NCI-H187 treated with DMSO at 0.1 percent for 48 hours (cell line): ENCODE results near the gene WDR82.

Experiments used
- DNase-seq: peaks from one replicate; lab custom pipeline; 2025; lab: John Stamatoyannopoulos, UW

The WDR82 gene

DNA sequence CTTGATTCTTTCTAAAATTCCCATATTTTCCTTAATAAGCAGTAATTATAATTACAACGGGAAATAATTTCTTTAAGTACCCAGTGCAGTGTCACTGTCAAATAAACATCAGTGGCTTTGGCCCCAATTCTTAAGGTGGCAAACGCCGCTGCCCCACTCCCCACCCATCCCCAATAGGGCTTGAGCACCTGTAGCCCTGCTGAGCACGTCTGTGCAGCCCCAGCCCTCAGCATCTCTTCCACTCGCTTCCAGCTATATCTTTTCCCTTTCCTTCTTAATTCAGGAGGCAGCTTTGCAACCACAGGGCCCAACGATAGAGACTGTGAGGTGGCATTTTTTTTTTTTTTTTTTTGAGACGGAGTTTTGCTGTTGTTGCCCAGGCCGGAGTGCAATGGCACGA is 23.8 kb downstream of the WDR82 start:
- no peak for DNase-seq

DNA sequence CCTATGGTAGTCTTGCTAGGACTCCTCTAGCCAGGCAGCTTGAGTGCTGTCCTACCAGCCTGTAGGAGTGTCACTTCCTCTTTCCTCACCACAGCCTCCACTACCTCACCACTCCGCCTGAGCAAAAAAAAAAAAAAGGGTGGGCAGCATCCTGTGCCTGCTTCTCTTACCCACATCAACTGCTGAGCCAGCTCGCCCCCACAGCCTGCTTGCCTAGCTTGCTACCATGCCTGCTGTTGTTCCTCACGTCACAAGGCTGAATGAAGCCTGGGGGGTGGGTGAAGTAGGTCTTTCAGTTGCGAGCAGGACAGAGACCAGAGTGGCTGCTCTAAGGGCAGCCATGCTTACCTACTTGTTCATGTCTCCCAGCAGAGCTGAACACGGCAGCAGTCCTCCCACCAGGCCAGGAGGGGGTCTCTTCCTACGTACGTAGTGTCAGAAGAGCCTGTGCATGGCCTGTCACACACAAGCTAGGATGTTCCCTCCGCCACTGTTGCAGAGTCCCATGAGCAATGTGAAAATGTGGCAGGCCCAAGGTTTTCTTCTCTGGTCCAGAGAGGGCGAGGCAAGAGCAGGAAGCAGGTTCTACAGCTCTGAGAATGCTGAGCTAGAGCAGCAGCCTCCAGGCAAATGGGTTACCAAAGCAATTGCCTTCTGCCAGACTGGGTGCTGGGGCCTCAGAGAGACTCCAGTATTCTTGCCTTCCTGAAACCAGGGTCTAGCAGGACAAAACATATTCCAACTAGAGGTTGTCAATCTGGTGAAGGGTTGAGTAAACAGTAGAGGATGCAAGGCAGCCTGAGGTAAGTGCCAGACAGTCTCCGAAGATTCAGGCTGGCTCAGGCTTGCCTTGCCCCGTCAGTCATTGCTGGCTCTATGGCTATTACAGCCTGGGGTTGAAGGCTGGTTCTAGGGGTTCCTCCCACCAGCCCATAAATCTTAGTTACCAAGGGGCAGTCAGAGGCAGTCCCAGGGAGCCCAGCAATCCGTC is 24.8 kb downstream of the WDR82 start:
- DNase-seq, result no peak

DNA sequence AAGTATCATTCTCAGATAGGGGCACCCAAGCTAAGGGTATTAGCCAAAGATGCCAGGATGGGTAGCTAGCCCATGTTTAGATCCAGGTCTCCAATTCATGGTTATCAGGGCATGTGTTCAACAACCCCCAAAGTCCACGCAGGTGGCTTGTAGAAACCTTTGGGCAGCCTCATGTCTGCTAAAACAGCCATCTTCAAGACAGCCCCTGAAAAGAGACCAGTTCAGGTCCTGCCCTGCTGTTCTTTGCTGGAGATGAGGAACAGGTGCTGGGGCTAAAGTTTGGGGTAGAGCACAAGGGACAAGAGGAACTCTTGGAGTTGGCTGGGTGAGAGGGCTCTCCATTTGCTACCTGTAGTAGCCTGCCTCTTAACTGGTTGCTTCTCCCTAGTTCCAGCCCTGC is 28.3 kb downstream of the WDR82 start:
- no peak for DNase-seq

DNA sequence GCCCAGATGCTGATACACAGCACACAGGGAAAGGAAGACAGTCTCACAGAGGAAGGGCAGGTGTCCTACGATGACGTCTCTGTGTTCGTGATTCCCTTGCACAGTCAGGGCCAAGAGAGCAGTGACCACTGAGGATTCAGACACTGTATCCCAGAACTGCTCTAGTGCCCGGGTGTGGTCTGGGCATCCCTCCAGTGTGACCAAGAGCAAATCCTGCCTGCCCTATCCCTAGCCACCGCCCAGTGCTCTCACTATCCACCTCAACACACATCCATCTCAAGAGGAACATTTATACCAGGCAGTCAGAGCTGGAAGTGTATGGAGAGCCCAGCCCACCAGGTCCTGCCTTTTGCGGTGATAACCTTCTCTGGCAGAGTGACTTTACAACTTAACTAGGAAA is 28.8 kb downstream of the WDR82 start:
- no peak for DNase-seq

DNA sequence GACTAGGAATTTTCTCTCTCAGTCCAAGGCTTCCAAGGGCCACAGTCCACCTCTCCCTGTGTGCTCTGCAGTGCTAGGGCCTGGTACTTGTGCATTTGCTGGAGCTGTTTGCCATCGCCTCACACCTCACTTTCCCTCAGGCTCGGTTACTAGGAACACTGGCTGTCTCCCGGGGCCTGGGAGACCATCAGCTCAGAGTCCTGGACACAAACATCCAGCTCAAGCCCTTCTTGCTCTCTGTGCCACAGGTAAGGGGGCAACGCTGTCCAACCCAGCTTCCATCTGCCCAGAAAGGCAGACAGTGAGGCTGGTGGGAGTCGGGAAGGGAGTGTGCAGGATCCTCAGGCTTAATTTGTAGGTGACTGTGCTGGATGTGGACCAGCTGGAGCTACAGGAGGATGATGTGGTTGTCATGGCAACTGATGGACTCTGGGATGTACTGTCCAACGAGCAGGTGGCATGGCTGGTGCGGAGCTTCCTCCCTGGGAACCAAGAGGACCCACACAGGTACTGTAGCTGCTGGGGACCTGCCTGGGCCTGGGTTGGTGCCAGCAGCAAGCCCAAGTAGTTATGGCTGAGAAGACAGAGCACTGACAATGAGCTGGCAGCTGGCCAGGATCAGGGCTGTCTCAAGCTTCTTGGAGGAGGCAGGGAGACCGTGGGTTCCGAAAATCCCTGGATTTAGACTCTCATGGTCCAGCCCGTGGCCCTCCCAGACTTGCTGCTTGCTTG is 29.5 kb downstream of the WDR82 start:
- DNase-seq, result no peak

DNA sequence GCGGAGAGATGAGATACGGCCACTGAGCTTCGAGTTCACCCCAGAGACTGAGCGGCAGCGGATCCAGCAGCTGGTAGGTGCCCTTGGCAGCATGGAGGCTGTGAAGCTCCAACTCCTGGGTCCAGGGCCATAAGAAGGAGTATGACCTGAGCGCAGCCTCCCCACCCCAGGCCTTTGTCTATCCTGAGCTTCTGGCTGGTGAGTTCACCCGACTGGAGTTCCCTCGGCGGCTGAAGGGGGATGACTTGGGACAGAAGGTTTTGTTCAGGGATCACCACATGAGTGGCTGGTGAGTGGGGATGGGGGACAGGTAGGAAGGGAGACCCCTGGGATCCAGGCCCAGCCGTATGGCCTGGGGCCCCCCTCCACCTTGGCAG is 30.3 kb downstream of the WDR82 start:
- no peak for DNase-seq

DNA sequence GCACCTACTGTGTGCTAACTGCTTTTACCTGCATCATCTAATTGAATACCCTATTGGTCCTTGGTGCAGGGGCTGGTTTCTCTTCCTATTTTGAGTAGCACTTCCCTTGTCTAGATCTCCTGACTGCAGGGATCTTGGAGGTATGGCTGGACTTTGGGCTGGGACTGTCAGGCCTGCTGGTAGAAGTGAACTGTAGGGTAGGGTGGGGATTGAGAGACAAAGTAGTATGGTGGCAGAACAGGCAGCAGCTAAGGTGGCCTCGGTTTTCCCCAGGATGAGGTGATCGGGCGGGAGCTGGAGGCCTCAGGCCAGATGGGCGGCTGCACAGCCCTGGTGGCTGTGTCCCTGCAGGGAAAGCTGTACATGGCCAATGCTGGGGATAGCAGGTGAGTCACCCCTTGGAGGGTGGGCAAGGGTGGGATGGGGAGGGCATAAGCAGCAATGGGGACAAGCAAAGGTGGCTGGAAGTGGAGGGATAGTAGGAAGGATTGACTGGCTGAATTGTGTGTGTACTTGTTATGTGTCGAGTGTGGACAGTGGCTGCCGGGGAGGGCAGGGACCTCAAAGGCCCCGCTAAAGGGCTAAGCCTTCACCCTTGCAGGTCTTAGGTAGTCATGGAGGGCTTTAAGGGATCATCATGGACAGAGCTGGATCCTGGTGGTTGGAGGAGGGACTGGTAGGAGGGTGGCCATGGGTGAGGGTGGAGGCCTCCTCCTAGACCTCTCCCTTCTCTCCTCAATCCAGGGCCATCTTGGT is 30.9 kb downstream of the WDR82 start:
- DNase-seq, result no peak

DNA sequence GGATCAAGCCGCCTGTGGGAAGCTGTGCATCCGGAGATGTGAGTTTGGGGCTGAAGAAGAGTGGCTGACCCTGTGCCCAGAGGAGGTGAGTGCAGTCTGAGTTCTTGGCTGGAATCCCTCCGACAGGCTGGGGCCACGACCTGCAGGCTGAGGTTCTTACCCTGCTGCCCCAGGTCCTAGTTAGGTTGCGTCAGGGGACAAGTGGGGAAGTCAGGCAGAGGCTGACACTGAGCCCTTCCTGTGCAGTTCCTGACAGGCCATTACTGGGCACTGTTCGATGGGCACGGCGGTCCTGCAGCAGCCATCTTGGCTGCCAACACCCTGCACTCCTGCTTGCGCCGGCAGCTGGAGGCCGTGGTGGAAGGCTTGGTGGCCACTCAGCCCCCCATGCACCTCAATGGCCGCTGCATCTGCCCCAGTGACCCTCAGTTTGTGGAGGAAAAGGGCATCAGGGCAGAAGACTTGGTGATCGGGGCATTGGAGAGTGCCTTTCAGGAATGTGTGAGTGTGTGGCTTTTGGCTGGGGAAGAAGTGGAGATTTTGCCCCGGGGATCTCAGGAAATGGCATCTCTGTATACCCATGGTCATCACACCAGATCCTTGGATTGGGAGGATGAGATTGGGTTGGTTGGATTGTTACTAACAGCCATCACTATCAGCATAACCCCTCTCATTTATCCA is 31.6 kb downstream of the WDR82 start:
- no peak for DNase-seq

DNA sequence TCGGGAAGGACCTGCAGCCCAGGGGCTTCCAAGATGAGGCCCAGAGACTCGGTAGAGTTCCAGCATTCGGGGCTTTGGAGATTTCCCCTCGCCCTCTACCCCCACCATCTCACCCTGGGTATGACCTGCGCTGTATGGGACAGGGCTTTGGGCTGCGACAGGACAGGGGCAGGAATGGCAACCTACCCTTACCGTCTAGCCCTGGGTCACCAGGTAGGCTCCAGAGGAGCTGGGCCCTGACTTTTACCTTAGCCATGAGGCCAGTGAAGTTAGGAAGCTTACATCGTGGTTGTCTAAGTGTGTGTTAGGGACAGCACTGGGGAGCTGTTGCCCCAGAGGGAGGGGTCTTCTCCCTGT is 32.2 kb downstream of the WDR82 start:
- no peak for DNase-seq

DNA sequence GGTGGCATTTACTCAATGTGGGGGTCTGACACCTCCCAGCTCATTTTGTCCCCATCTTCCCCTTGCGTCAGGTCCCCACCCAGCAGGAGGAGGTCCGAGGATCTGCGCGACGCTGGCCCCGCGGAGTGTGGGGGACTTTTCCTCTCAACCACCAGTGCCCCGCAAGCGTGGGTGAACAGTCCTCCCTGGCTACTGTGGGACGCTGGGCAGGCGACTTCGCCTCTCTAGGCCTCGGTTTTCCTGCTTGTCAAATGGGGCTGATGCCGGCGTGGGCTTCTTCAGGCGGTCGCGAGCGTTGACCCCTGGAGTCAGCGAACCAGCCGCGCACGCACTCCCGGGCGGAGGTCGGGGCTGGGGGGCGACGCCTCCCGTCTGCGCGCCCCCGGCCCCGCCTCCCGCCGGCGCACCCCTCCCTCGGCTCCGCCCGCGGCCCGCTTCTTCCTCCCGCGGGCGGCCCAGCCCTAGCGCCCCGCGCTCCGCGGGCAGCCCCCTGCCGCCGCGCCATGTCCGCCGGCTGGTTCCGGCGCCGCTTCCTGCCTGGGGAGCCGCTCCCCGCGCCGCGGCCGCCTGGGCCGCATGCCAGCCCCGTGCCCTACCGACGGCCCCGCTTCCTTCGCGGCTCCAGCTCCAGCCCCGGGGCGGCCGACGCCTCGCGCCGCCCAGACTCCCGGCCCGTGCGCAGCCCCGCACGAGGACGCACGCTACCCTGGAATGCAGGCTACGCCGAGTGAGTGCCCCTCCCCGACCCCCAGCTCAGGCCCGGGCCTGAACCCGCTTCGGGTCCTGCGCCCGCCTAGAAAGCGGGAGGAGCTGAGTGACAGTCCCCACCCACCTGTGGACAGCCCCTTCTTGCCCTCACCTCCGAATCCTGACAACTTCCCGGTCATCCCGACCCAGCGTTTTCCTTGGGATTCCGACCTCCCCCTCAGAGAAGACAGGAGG is 32.9 kb downstream of the WDR82 start, which contains the start of gene PPM1M:
PPM1M (plus strand) TSS at position 438 of the 942 bp plus-strand sequence; CDS start at position 504, 66 bp downstream.
- no peak for DNase-seq

DNA sequence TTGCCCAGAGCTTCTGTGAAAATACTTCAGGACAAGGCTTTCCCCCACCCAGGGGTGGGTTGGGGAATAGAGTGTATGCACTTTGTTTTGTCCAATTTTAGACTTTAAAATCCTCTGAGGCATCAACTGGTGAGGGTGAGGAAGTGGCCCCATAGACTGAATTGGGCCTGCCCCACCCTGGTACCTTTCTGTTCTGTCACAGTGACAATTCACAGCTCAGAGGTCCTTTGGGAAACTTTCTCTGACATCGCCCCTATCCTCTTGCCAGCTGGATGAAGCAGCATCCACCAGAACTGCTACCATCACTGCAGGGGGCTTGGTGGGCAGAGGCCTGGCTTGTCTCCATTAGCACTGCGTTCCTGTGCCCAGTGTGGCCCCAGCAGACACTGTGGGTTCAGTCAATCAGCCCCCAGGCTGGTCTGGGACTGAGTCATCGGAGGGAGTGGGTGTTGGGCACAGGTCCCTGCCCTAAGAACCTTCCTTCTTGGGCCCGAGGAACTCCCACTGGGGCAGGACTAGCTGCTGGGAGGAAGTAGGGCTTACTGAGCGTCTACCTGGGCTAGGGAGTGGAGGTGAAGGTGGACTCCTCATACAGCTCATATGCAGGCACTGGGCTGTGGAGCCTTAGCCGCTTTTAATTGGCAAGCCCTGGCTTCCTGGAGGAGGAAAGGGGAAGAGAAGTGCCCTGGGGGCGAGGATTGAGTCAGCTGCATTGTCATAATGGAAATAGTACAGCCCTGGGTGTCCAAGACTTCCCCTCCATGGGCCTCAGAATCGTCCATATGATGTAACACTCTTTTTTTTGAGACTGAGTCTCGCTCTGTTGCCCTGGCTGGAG is 34.4 kb downstream of the WDR82 start:
- DNase-seq, result no peak

DNA sequence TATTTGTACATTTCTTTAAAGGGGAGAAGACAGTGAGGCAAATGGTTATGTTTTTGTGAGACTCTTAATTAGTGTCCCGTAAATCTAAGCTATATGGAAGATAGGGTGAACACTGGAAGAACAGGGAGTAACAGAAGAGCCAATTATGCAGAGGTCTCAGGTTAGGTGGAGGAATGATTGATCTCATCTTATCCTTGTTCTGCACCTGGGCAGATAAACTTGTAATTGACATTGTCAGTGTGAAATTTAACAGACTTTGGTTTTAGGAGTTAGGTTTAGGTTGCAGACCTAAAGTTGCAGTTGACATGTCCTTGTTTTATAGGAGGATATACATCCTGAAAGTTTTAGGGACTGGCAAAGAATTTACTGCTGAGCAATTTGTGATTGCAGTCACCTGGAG is 36.4 kb downstream of the WDR82 start:
- DNase-seq, result no peak

DNA sequence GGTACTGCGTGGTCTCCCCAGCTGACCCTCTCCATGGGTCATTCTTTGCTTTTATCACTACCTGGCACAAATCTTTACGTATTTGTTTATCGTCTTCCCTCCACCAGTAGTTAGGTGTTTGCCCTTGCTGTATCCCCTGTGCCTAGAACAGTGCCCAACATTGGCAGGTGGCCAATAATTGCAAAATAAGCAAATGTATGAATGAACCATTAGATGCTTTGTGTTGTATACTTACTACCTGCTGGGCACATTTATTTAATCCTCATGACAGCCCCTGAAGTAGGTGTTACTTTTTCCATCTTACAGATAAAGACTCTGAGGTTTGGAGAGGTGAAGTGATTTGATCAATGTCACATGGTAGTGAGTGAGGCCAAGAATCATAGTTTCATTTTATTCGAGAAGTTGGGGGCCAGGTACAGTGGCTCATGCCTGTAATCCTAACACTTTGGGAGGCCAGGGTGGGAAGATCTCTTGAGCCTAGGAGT is 37.5 kb downstream of the WDR82 start:
- no peak for DNase-seq

DNA sequence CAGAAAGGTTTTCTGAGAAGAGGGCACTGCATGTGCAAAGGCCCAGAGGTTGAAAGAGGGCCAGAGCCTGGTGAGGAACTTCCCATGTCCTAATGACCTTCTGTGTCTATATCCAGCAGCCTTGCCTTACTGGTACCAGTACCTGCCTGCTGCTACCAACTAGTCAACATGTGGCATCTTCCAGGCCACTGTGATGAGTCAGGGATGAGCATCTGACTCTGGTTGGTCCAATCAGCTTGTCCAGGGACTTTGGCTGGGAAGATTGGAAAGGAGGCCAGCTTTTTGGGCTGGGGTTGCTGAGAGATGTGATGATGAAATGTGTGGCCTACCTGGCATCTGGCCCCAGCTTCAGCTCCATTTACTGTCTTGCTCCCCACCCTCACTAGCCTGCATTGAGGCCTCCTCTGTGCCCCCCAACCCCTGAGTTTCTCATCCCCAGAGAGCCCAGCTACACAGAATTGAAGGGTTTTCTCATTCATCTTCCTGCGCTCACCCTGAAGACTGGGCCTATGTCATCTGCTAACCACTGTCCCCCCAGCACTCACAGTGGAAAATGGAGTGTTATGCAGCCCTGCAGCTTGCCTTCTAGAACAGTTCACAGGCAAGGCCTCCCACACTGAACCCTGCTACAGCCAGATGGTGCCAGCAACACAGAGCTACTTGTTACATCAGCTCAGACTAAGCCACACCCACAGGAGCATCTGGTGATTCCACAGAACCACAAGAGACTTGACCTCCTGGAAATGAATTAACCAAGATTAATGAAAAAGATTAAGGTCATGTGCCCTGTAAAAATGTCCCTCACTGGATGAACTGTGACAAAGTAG is 38.2 kb downstream of the WDR82 start:
- no peak for DNase-seq

DNA sequence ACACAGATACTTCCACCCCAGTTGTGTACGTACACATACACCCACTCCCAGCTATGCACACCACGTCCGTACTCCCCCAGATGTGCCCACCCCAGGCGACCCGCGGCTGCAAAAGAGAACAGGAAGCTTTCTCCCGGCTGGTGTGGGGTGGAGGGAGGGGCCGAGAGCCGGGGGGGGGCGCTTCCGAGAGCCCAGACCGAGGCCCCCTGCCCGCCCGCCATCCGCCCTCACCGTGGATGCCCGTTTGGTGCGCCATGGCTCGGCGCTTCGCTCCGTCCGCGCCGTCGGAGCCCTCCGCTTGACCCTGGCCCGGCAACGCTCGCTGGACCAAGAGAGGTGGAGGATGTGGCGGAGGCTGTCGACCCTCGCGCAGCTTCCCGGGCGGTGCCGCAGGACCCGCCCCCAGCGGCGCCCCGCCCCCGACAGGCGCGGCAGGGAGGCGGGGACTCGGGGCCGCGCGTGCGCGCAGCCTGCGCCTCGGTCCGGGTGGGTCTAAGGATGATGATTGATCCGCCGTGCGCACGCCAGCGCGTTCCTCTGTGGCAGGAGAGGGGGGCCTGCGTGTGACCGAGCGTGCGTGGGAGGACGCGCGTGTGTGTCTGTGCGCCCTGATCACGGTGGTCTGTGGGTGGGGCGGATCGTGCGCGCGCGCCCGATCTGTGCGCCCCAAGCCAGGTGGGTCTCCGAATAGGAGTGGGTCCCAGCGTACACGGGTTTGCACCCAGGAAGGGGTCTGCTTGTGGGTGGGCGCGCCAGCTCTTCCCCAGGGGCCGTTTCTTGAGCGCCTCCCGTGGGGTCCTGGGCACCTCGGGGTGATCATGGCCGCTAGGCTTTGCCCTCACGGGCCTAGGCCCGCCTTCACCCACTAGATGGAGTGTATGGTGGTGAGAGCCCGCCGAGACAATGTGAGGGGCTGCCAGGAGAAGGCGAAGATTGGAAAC is 39.4 kb downstream of the WDR82 start, which contains the start of gene TWF2:
TWF2 (minus strand) TSS at position 398 of the 941 bp plus-strand sequence; CDS start at position 256, 142 bp downstream.
- DNase-seq, result no peak

DNA sequence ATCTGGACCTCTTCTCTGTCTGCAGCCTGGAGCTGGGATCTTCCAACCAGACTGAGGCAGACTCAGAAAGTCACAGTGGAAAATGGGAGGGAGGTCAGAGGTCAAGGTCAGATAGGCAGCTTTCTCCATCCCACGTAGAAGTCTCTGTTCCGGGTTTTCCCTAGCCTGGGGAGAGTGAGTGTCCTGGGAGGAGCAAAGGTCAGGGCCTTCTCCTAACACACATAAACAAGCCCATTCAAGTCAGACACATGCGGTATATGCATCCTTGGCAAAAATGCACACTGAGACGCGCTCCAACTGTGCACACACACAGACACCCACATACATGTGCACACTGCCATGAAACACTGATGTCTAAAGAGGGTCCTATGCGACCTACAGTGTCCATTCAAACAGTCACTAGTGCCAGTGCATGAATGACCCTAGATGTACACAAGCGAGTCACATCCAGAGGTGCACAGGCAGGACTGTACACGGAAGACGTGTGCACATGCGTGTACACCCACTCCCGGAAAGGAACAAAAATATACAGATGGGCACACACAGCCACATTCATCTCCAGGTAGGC is 40.2 kb downstream of the WDR82 start:
- DNase-seq, result no peak

DNA sequence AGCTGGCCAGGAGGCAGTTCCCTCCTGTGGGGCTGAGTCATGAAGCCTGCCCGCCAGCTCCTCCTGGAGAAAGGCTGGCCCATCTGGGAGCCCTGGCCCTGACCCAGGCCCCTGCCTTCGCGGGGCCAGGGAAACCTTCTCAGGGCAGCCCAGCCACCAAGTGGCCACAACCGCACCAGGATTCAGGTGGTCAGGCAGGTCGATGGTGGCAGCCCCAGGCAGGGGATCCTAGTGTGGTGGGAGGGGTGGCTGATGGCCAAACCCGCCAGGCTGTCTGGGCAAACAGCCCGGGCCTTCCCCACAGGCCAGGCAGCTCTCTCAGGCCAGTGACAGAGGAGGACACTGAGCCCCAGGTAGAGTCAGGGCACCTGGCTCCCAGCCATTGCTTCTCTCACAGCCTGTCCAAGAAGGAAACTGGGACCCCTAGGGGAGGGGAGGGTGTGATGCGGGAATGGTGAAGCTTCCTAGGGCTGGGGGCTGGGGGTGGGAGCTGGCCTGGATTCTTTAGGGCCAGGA is 40.7 kb downstream of the WDR82 start:
- no peak for DNase-seq
